ENCODE measurements around the gene OTOGL. TPM values are rescaled to one million over a fixed set of nuclear protein-coding genes. Genes with fewer than 3 reads are reported as not detected.
A peak's percentile ranks its signal among the peaks of the same experiment; 100 is the strongest.
"Not testable (repeated sequence)": the region's sequence is repeated elsewhere in the genome, so short reads cannot be mapped to it uniquely, and the experiment has no call there.

OTOGL gene
- total and polyA plus RNA-seq, 2 donors from 2014 or later = 0.47 to 0.80 TPM

GRCh38 chr12:80059875-80060274 is 39.5 kb upstream of the OTOGL start:
- intact Hi-C loops (cut with DNase I) = no loop called here
- H3K27me3 ChIP-seq (ENCODE audit: control insufficient read depth, insufficient read depth, low read length) = no peaks in the 10 kb centered on the region
- no peak overlapping the region for H3K9ac ChIP-seq (ENCODE audit: low read length in 3 of 3)
- no peaks in the 10 kb centered on the region for H3K4me1 ChIP-seq (ENCODE audit: control insufficient read depth in 2 of 3, insufficient read depth in 2 of 3, low read depth in 1 of 3, low read length in 3 of 3)
- DNase-seq = no peak
- FAIRE-seq = no peak
- no peaks in the 10 kb centered on the region for H3K9me3 ChIP-seq (ENCODE audit: control insufficient read depth in 2 of 3, insufficient read depth in 1 of 3, low read length in 3 of 3)
- no peaks in the 10 kb centered on the region for H3K36me3 ChIP-seq (ENCODE audit: control insufficient read depth in 2 of 3, insufficient read depth in 3 of 3, low read length in 3 of 3)
- no peak for TF ChIP-seq CTCF (IDR thresholded peaks at IDR 0.05; ENCODE audit: borderline replicate concordance, extremely low read depth, insufficient read depth)
- no peak overlapping the region for H3K4me3 ChIP-seq (ENCODE audit: low read length in 3 of 3)
- no peak overlapping the region for H3K27ac ChIP-seq (ENCODE audit: low read depth in 2 of 2, low read length in 2 of 2)

GRCh38 chr12:80064269-80064668 is 35.1 kb upstream of the OTOGL start:
- Histone ChIP-seq H3K4me1 (ENCODE audit: control insufficient read depth in 2 of 3, insufficient read depth in 2 of 3, low read depth in 1 of 3, low read length in 3 of 3) (no peaks in the 10 kb centered on the region), H3K27me3 (ENCODE audit: control insufficient read depth, insufficient read depth, low read length) (no peaks in the 10 kb centered on the region), H3K9ac (ENCODE audit: low read length in 3 of 3) (no peak overlapping the region), H3K4me3 (ENCODE audit: low read length in 3 of 3) (no peak overlapping the region), H3K9me3 (ENCODE audit: control insufficient read depth in 2 of 3, insufficient read depth in 1 of 3, low read length in 3 of 3) (no peaks in the 10 kb centered on the region), H3K27ac (ENCODE audit: low read depth in 2 of 2, low read length in 2 of 2) (no peak overlapping the region), H3K36me3 (ENCODE audit: control insufficient read depth in 2 of 3, insufficient read depth in 3 of 3, low read length in 3 of 3) (no peaks in the 10 kb centered on the region)
- intact Hi-C loops (cut with DNase I) = no loop called here
- DNase-seq = no peak
- no peak for TF ChIP-seq CTCF (IDR thresholded peaks at IDR 0.05; ENCODE audit: borderline replicate concordance, extremely low read depth, insufficient read depth)
- FAIRE-seq = no peak

GRCh38 chr12:80064951-80065350 is 34.4 kb upstream of the OTOGL start:
- Histone ChIP-seq H3K4me3 (ENCODE audit: low read length in 3 of 3) (no peak overlapping the region), H3K27ac (ENCODE audit: low read depth in 2 of 2, low read length in 2 of 2) (no peak overlapping the region), H3K27me3 (ENCODE audit: control insufficient read depth, insufficient read depth, low read length) (no peaks in the 10 kb centered on the region), H3K4me1 (ENCODE audit: control insufficient read depth in 2 of 3, insufficient read depth in 2 of 3, low read depth in 1 of 3, low read length in 3 of 3) (no peaks in the 10 kb centered on the region), H3K9me3 (ENCODE audit: control insufficient read depth in 2 of 3, insufficient read depth in 1 of 3, low read length in 3 of 3) (no peaks in the 10 kb centered on the region), H3K9ac (ENCODE audit: low read length in 3 of 3) (no peak overlapping the region), H3K36me3 (ENCODE audit: control insufficient read depth in 2 of 3, insufficient read depth in 3 of 3, low read length in 3 of 3) (no peaks in the 10 kb centered on the region)
- no peak for DNase-seq
- intact Hi-C loops (cut with DNase I) = no loop called here
- no peak for TF ChIP-seq CTCF (IDR thresholded peaks at IDR 0.05; ENCODE audit: borderline replicate concordance, extremely low read depth, insufficient read depth)
- no peak for FAIRE-seq

GRCh38 chr12:80068173-80068572 is 31.2 kb upstream of the OTOGL start:
- Histone ChIP-seq H3K4me1 (ENCODE audit: control insufficient read depth in 2 of 3, insufficient read depth in 2 of 3, low read depth in 1 of 3, low read length in 3 of 3) (no peaks in the 10 kb centered on the region), H3K27ac (ENCODE audit: low read depth in 2 of 2, low read length in 2 of 2) (no peak overlapping the region), H3K4me3 (ENCODE audit: low read length in 3 of 3) (no peak overlapping the region), H3K9me3 (ENCODE audit: control insufficient read depth in 2 of 3, insufficient read depth in 1 of 3, low read length in 3 of 3) (no peaks in the 10 kb centered on the region), H3K36me3 (ENCODE audit: control insufficient read depth in 2 of 3, insufficient read depth in 3 of 3, low read length in 3 of 3) (no peaks in the 10 kb centered on the region), H3K27me3 (ENCODE audit: control insufficient read depth, insufficient read depth, low read length) (no peaks in the 10 kb centered on the region), H3K9ac (ENCODE audit: low read length in 3 of 3) (no peak overlapping the region)
- FAIRE-seq = no peak
- no peak for TF ChIP-seq CTCF (IDR thresholded peaks at IDR 0.05; ENCODE audit: borderline replicate concordance, extremely low read depth, insufficient read depth)
- intact Hi-C loops (cut with DNase I) = no loop called here
- no peak for DNase-seq

GRCh38 chr12:80083892-80084614 is 15.3 kb upstream of the OTOGL start:
- H3K36me3 ChIP-seq (ENCODE audit: control insufficient read depth in 2 of 3, insufficient read depth in 3 of 3, low read length in 3 of 3); intact Hi-C loops (cut with DNase I); H3K9me3 ChIP-seq (ENCODE audit: control insufficient read depth in 2 of 3, insufficient read depth in 1 of 3, low read length in 3 of 3); H3K27ac ChIP-seq (ENCODE audit: low read depth in 2 of 2, low read length in 2 of 2); FAIRE-seq; H3K9ac ChIP-seq (ENCODE audit: low read length in 3 of 3); H3K27me3 ChIP-seq (ENCODE audit: control insufficient read depth, insufficient read depth, low read length); H3K4me3 ChIP-seq (ENCODE audit: low read length in 3 of 3); H3K4me1 ChIP-seq (ENCODE audit: control insufficient read depth in 2 of 3, insufficient read depth in 2 of 3, low read depth in 1 of 3, low read length in 3 of 3): not testable (repeated sequence)
- peak in 1 of 5 donors; percentile 9 for DNase-seq

Data from kidney (tissue), 14 donors.